AG09309 (cell line): ENCODE results near the gene DPP6.

Experiments
- DNase-seq: peaks from one replicate; pipeline ENCODE4 v3.0.0-alpha.2; 2010; ENCODE audit warnings: low read depth
- H3K4me3 ChIP-seq: 2 replicates; pipeline ENCODE4 v1.5.1; 2011; ENCODE audit warnings: mild to moderate bottlenecking, low read depth, low read length, moderate library complexity; ENCODE audit not compliant: control insufficient read depth
- CTCF ChIP-seq: IDR thresholded peaks from 2 replicates; pipeline ENCODE4 v1.5.1; 2011; ENCODE audit warnings: mild to moderate bottlenecking, low read depth, low read length, inconsistent platforms; ENCODE audit not compliant: insufficient read depth, control insufficient read depth; ENCODE audit errors: missing control alignments

Gene DPP6

GRCh38 chr7:154898973-154899855 is 847.0 kb downstream of the DPP6 start:
- no peak for DNase-seq
- TF ChIP-seq CTCF = no peak
- H3K4me3 ChIP-seq = no peak overlapping the region

- DNase-seq = no peak
- no peak overlapping the region for H3K4me3 ChIP-seq
- TF ChIP-seq CTCF = no peak
These were observed 847.7 kb downstream of the DPP6 start for GRCh38 chr7:154899862-154900261.

- no peak overlapping the region for H3K4me3 ChIP-seq
- TF ChIP-seq CTCF = no peak
- DNase-seq = no peak
These were observed 850.4 kb downstream of the DPP6 start for GRCh38 chr7:154902600-154903082.

- DNase-seq = no peak
- no peak for TF ChIP-seq CTCF
These were observed 851.0 kb downstream of the DPP6 start for GRCh38 chr7:154903083-154903731.

GRCh38 chr7:154905146-154905545 is 852.9 kb downstream of the DPP6 start:
- no peak for TF ChIP-seq CTCF
- H3K4me3 ChIP-seq = no peak overlapping the region
- no peak for DNase-seq

More at GRCh38 chr7:154903083-154903731, 851.0 kb downstream of the DPP6 start:
- no peak overlapping the region for H3K4me3 ChIP-seq

GRCh38 chr7:154905615-154906014 is 853.4 kb downstream of the DPP6 start:
- DNase-seq = no peak
- TF ChIP-seq CTCF = no peak
- H3K4me3 ChIP-seq = no peak overlapping the region
